NCI-H526 (cell line): ENCODE data around the gene LAMA2.
A peak's percentile ranks its signal among the peaks of the same experiment; 100 is the strongest.

Source experiments
- DNase-seq, 2 experiments: peaks; one replicate each; lab custom pipeline; 2025; lab: John Stamatoyannopoulos, UW

The LAMA2 gene

GRCh38 chr6:128882991-128883611 lies at the start of gene LAMA2:
LAMA2 (plus strand) TSS chr6:128883138; CDS start chr6:128883246, 108 bp downstream.
- DNase-seq: peak in 1 of 2 experiments; percentile 6

- no peak for DNase-seq
Observed at GRCh38 chr6:128836761-128837160, 46.2 kb upstream of the LAMA2 start.

GRCh38 chr6:128841518-128841917 lies 41.4 kb upstream of the LAMA2 start:
- DNase-seq: no peak

- DNase-seq: no peak
Observed at GRCh38 chr6:128844598-128844997, 38.3 kb upstream of the LAMA2 start.

- no peak for DNase-seq
Observed at GRCh38 chr6:128847431-128848210, 35.3 kb upstream of the LAMA2 start.

- no peak for DNase-seq
Observed at GRCh38 chr6:128848212-128848935, 34.6 kb upstream of the LAMA2 start.

GRCh38 chr6:128855581-128856085 lies 27.3 kb upstream of the LAMA2 start:
- DNase-seq: no peak

GRCh38 chr6:128857806-128858205 lies 25.1 kb upstream of the LAMA2 start:
- no peak for DNase-seq

GRCh38 chr6:128860782-128861181 lies 22.2 kb upstream of the LAMA2 start:
- DNase-seq: no peak

GRCh38 chr6:128863983-128864382 lies 19.0 kb upstream of the LAMA2 start:
- DNase-seq: no peak

- no peak for DNase-seq
Observed at GRCh38 chr6:128870746-128871145, 12.2 kb upstream of the LAMA2 start.

- DNase-seq: no peak
Observed at GRCh38 chr6:128874863-128875262, 8.1 kb upstream of the LAMA2 start.

- no peak for DNase-seq
Observed at GRCh38 chr6:128882560-128882959, 378 bp upstream of the LAMA2 start.

- DNase-seq: no peak
Observed at GRCh38 chr6:128883906-128884305, 968 bp downstream of the LAMA2 start.

- DNase-seq: no peak
Observed at GRCh38 chr6:128885381-128885780, 2.4 kb downstream of the LAMA2 start.

GRCh38 chr6:128886706-128887105 lies 3.8 kb downstream of the LAMA2 start:
- no peak for DNase-seq

- no peak for DNase-seq
Observed at GRCh38 chr6:128888444-128889175, 5.7 kb downstream of the LAMA2 start.

GRCh38 chr6:128889870-128890269 lies 6.9 kb downstream of the LAMA2 start:
- DNase-seq: peak in 1 of 2 experiments; percentile 20

GRCh38 chr6:128892079-128892478 lies 9.1 kb downstream of the LAMA2 start:
- DNase-seq: no peak

GRCh38 chr6:128899341-128900050 lies 16.6 kb downstream of the LAMA2 start:
- no peak for DNase-seq

GRCh38 chr6:128903715-128904114 lies 20.8 kb downstream of the LAMA2 start:
- no peak for DNase-seq
